ENCODE data around the gene COL23A1. TPM values are rescaled to one million over a fixed set of nuclear protein-coding genes. Genes with fewer than 3 reads are reported as not detected.
A peak's percentile ranks its signal among the peaks of the same experiment; 100 is the strongest.

Gene COL23A1
- total and polyA plus RNA-seq, 2 of the 8 experiments (the other 6 are each of a cell fraction or from before 2014, with no cell fraction given), result 3.1 to 4.7 TPM

- Histone ChIP-seq H4K5ac (ENCODE audit: insufficient read length, low read depth, low read length) (no peak overlapping the region), H3K23ac (ENCODE audit: insufficient read length) (no peak overlapping the region), H3K56ac (replicated peaks; ENCODE audit: insufficient read length, low read depth, low read length) (no peak overlapping the region), H2AFZ (ENCODE audit: low read length) (no peak overlapping the region), H2BK20ac (ENCODE audit: low read length) (no peak overlapping the region), H3K4me3 (ENCODE audit: extremely low read depth in 1 of 4, insufficient read depth in 2 of 4, low read depth in 3 of 4, low read length in 4 of 4) (no peak overlapping the region), H3K27ac (ENCODE audit: low read depth, low read length) (no peak overlapping the region), H3K4me1 (replicated peaks in 1 of 4; ENCODE audit: control insufficient read depth in 3 of 4, insufficient read depth in 4 of 4, low read length in 3 of 4) (peaks cover 11 to 33% (median 19%) of the 10 kb centered on the region in 4 experiments), H3K27me3 (replicated peaks in 1 of 4; ENCODE audit: control insufficient read depth in 3 of 4, extremely low read depth in 1 of 4, insufficient read depth in 3 of 4, low read length in 3 of 4) (no peaks in the 10 kb centered on the region), H3K23me2 (ENCODE audit: low read depth, low read length) (no peaks in the 10 kb centered on the region), H3K79me1 (ENCODE audit: low read depth, low read length) (peaks cover 2% of the 10 kb centered on the region; the same call in 1 of the 2 replicates), H2BK120ac (replicated peaks; ENCODE audit: low read depth, low read length) (no peak overlapping the region), H3K4me2 (ENCODE audit: insufficient read depth in 1 of 2, low read depth in 2 of 2, low read length in 2 of 2) (no peak overlapping the region), H4K20me1 (replicated peaks in 1 of 2; ENCODE audit: control insufficient read depth in 1 of 2, insufficient read depth in 2 of 2, low read length in 2 of 2) (no peaks in the 10 kb centered on the region), H3K79me2 (ENCODE audit: control insufficient read depth in 1 of 2, insufficient read depth in 2 of 2, low read length in 2 of 2) (no peaks in the 10 kb centered on the region), H4K8ac (ENCODE audit: extremely low read depth, insufficient read depth, low read length) (no peak overlapping the region; the same call in 1 of the 2 replicates), H3K9me3 (ENCODE audit: insufficient read depth in 2 of 2, low read depth in 1 of 2, low read length in 1 of 2) (no peaks in the 10 kb centered on the region), H3K9ac (replicated peaks in 1 of 4; ENCODE audit: extremely low read depth in 1 of 4, low read depth in 3 of 4, low read length in 3 of 4) (no peak overlapping the region; a peak in 2 of 7 replicates), H3K4ac (replicated peaks; ENCODE audit: insufficient read length, low read depth, low read length) (no peak overlapping the region), H2AK5ac (ENCODE audit: low read depth, low read length) (0 out of 2 replicates have a peak overlapping the region, but pooled peaks have one; percentile 58), H2BK5ac (ENCODE audit: low read depth, low read length) (no peak overlapping the region), H2BK12ac (ENCODE audit: low read depth, low read length) (no peak overlapping the region; the same call in 1 of the 2 replicates), H4K91ac (replicated peaks; ENCODE audit: insufficient read length, low read length) (no peak overlapping the region), H2BK15ac (ENCODE audit: low read length) (no peak overlapping the region), H3K36me3 (ENCODE audit: control insufficient read depth in 2 of 4, insufficient read depth in 4 of 4, low read length in 3 of 4) (no peaks in the 10 kb centered on the region), H3K18ac (ENCODE audit: extremely low read depth, low read length) (no peak overlapping the region), H3K14ac (ENCODE audit: insufficient read length) (no peak overlapping the region)
- DNase-seq (ENCODE audit: low read depth in 1 of 2, low spot score in 2 of 2) (no peak), FAIRE-seq (no peak)
- WGBS, 2 experiments (ENCODE audit: extremely low coverage in 1 of 2, insufficient coverage in 1 of 2, insufficient read length in 1 of 2, insufficient replicate concordance in 2 of 2, low coverage in 1 of 2, low lambda C conversion rate in 2 of 2, missing lambda C conversion rate in 1 of 2), result 85% methylated on average over 6 of the region's 6 CpGs; no CpG with 5 or more reads in 1 of the 2 experiments
- ChIA-PET POLR2A (ENCODE audit: partially characterized antibody) (interaction anchor here (0.6 to 1.1 kb wide), 3 partner anchors 23 to 209 kb away, joined by 3 read pairs; no protein-coding TSS in a partner anchor), CTCF (ENCODE audit: partially characterized antibody) (interaction anchor here (1.0 to 2.1 kb wide), 8 partner anchors 15 to 182 kb away, joined by 3 to 12 read pairs (median 4); partner anchors contain the start of gene COL23A1)
Observed at GRCh38 chr5:178416919-178417318, 173.3 kb downstream of the COL23A1 start.

Data from H1 (cell line).